Measurements from ENCODE around the gene HIKESHI. TPM values are rescaled to one million over a fixed set of nuclear protein-coding genes. Genes with fewer than 3 reads are reported as not detected.
A peak's percentile ranks its signal among the peaks of the same experiment; 100 is the strongest.
"Not testable (repeated sequence)": the region's sequence is repeated elsewhere in the genome, so short reads cannot be mapped to it uniquely, and the experiment has no call there.

Gene HIKESHI
- total RNA-seq, 1 experiment from 2014 or later = 85.1 TPM

- no peak for DNase-seq
Observed at GRCh38 chr11:86288776-86289507, 13.1 kb upstream of the HIKESHI start.

DNA sequence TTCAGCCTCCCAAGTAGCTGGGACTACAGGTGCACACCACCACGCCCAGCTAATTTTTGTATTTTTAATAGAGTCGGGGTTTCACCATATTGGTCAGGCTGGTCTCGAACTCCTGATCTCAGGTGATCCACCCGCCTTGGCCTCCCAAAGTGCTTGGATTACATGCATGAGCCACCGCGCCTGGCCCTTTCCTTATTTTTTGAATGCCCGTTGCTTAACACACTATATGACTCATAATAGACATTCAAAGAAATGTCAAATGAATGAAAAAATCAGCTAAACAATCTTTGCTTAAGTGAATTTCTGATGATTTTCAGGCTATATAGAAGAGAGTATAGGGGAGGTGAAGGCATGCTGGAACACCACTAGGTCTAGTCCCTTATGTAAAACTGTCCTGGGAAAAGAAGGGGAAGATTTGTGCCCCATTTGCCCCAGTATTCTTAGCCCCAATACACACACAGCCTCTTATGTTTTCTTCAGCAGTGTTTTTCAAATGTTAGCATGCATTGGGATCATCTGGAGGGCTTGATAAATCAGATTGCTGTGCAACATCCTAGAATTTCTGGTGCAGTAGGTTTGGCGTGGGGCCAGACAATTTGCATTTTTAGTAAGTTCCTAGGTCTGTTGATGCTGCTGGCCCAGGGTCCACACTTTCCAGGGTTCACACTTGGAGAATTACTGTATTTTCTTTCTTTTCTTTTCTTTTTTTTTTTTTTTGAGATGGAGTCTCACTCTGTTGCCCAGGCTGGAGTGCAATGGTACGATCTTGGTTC lies 12.3 kb upstream of the HIKESHI start:
- DNase-seq, H3K4me3 ChIP-seq, H3K36me3 ChIP-seq, H3K9me3 ChIP-seq, H3K27me3 ChIP-seq: not testable (repeated sequence)

More at GRCh38 chr11:86288776-86289507, 13.1 kb upstream of the HIKESHI start:
- H3K36me3 ChIP-seq = peaks cover 6% of the 10 kb centered on the region; the same call in 1 of the 2 replicates
- H3K9me3 ChIP-seq = no peaks in the 10 kb centered on the region
- H3K27me3 ChIP-seq = no peaks in the 10 kb centered on the region
- no peak overlapping the region for H3K4me3 ChIP-seq

DNA sequence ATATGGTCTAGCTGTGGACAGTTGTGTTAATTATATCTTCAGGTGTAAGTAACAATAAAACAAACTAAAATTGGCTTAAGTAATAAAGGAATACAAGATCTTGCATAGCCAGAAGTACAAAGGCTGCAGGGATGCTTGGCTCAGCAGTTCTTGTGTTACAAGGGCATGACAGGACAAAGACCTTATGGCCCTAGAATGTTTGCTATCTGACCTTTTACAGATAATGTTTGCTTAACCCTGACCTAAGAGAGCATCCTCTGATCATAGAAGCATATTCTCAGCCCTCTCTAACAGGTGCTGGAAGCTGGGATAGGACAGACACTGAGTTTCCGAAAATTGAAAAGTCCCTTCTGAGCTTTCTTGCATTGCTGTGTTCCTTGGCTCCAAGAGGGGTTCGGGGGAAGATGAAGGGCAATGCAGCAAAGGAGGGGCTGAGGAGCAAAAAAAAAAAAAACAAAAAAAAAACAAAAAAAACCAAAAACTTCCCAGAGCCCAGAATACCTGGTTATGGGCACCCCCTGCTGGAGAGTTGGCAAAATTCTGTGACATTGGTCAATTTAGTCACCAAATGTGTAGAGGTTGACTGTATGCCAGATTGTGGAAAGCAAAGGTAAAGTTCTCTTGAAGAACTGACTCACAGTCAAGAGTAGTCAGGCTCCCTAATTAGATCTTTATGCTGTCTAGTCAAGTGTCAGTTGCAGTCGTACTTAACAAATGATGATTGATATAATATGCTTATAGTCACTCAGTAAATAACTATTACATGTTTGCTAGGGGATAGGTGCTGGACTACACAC lies 10.4 kb upstream of the HIKESHI start:
- no peaks in the 10 kb centered on the region for H3K36me3 ChIP-seq
- H3K9me3 ChIP-seq = no peaks in the 10 kb centered on the region
- H3K4me3 ChIP-seq = no peak overlapping the region
- no peaks in the 10 kb centered on the region for H3K27me3 ChIP-seq
- peak; percentile 31 for DNase-seq

DNA sequence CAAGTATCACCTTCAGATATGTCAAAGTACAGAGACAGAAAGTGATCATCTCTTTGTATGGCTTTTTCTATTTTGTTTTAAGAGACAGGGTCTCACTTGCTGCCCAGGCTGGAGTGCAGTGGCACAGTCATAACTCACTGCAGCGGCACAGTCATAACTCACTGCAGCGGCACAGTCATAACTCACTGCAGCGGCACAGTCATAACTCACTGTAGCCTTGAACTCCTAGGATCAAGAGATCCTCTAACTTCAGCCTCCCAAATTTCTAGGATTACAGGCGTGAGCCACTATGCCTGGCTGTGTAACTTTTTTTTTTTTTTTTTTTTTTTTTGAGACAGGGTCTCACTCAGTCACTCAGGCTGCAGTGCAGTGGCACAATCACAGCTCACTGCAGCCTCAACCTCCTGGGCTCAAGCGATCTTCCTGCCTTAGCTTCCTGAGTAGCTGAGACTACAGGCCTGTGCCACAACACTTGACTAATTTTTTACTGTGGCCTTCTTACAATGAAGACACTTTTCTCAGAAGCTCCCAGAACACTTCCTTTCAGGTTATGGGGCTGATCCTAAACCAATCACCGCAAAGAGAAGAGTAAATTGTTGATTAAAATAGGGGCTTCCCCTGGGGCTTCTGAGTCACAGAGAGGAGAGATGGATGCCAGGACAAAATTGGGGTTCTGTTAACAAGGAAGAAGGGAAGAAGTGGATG lies 9.0 kb upstream of the HIKESHI start:
- H3K4me3 ChIP-seq = no peak overlapping the region
- no peaks in the 10 kb centered on the region for H3K36me3 ChIP-seq
- no peaks in the 10 kb centered on the region for H3K9me3 ChIP-seq
- DNase-seq = no peak
- no peaks in the 10 kb centered on the region for H3K27me3 ChIP-seq

GRCh38 chr11:86294026-86294425 lies 8.0 kb upstream of the HIKESHI start:
- no peaks in the 10 kb centered on the region for H3K36me3 ChIP-seq
- H3K27me3 ChIP-seq = no peaks in the 10 kb centered on the region
- DNase-seq = no peak
- no peak overlapping the region for H3K4me3 ChIP-seq
- H3K9me3 ChIP-seq = no peaks in the 10 kb centered on the region

DNA sequence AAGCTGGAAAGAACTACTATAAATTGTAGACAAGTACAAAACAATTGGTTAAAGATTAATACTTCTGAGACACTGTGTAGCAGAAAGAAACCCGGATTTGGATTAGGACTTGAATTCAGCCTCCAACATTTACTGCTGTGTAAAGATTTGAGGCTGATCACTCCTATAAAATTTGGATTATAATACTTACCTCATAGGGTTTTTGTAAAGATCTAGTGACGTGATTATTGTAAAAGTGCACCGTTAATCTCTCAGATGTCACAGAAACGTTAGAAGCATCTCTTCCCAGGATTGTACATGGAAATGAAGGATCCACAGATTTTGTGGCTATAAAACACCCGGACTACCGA lies 323 bp upstream of the HIKESHI start:
- H3K4me3 ChIP-seq = peak overlapping the region; percentile 72
- no peak for DNase-seq
- no peaks in the 10 kb centered on the region for H3K27me3 ChIP-seq
- H3K36me3 ChIP-seq = peaks cover 12% of the 10 kb centered on the region
- H3K9me3 ChIP-seq = no peaks in the 10 kb centered on the region

DNA sequence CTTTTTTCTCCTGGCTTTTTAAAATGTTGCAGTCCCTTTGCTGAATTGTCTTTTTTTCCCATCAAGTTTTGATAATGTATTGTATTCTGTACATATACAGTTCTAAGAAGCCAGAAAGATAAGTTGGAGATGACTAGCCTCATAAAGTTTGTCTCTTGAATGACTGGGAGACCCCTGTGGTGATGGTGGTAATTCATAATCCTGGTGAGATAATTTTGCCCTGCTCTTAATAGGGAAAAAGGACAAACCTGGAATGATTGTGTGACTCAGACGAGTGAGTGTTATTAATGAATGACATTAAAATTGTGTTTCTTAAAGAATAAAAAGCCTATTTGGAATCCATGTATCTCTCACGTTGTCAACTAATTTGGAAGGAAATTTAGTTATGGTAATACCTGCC lies 1.2 kb downstream of the HIKESHI start:
- H3K4me3 ChIP-seq = peak overlapping the region; percentile 72
- no peaks in the 10 kb centered on the region for H3K9me3 ChIP-seq
- H3K27me3 ChIP-seq = no peaks in the 10 kb centered on the region
- peak; percentile 4 for DNase-seq
- H3K36me3 ChIP-seq = peaks cover 12% of the 10 kb centered on the region

- H3K4me3 ChIP-seq, DNase-seq, H3K9me3 ChIP-seq, H3K27me3 ChIP-seq: not testable (repeated sequence)
- H3K36me3 ChIP-seq = peaks cover 24% of the 10 kb centered on the region
Observed at GRCh38 chr11:86308710-86309109, 6.7 kb downstream of the HIKESHI start.

GRCh38 chr11:86313793-86314192 lies 11.8 kb downstream of the HIKESHI start:
- no peak for DNase-seq
- no peaks in the 10 kb centered on the region for H3K9me3 ChIP-seq
- H3K4me3 ChIP-seq = no peak overlapping the region
- peaks cover 17% of the 10 kb centered on the region for H3K36me3 ChIP-seq
- no peaks in the 10 kb centered on the region for H3K27me3 ChIP-seq

- DNase-seq = no peak
- Histone ChIP-seq H3K27me3 (no peaks in the 10 kb centered on the region), H3K36me3 (peaks cover 16% of the 10 kb centered on the region), H3K9me3 (no peaks in the 10 kb centered on the region), H3K4me3 (no peak overlapping the region)
Observed at GRCh38 chr11:86314636-86315035, 12.6 kb downstream of the HIKESHI start.

GRCh38 chr11:86335131-86335767 lies 33.2 kb downstream of the HIKESHI start:
- Histone ChIP-seq H3K27me3 (no peaks in the 10 kb centered on the region), H3K4me3 (no peak overlapping the region), H3K9me3 (no peaks in the 10 kb centered on the region), H3K36me3 (peaks cover 11% of the 10 kb centered on the region; the same call in 1 of the 2 replicates)
- DNase-seq = no peak

- Histone ChIP-seq H3K27me3 (no peaks in the 10 kb centered on the region), H3K4me3 (no peak overlapping the region), H3K36me3 (peaks cover 11% of the 10 kb centered on the region; the same call in 1 of the 2 replicates), H3K9me3 (no peaks in the 10 kb centered on the region)
- no peak for DNase-seq
Observed at GRCh38 chr11:86337227-86337626, 35.2 kb downstream of the HIKESHI start.

- DNase-seq = no peak
- Histone ChIP-seq H3K9me3 (no peaks in the 10 kb centered on the region), H3K36me3 (peaks cover 11% of the 10 kb centered on the region), H3K27me3 (no peaks in the 10 kb centered on the region), H3K4me3 (no peak overlapping the region)
Observed at GRCh38 chr11:86341382-86341781, 39.3 kb downstream of the HIKESHI start.

GRCh38 chr11:86346513-86346912 lies 44.5 kb downstream of the HIKESHI start:
- Histone ChIP-seq H3K9me3 (no peaks in the 10 kb centered on the region), H3K36me3 (no peaks in the 10 kb centered on the region; the same call in none of the 2 replicates), H3K4me3 (no peak overlapping the region), H3K27me3 (no peaks in the 10 kb centered on the region)
- DNase-seq = no peak

- no peak for DNase-seq
Observed at GRCh38 chr11:86355256-86355655, 53.2 kb downstream of the HIKESHI start.

GRCh38 chr11:86357412-86357811 lies 55.4 kb downstream of the HIKESHI start:
- H3K9me3 ChIP-seq, H3K36me3 ChIP-seq, DNase-seq, H3K4me3 ChIP-seq, H3K27me3 ChIP-seq: not testable (repeated sequence)

More at GRCh38 chr11:86355256-86355655, 53.2 kb downstream of the HIKESHI start:
- Histone ChIP-seq H3K36me3 (no peaks in the 10 kb centered on the region), H3K4me3 (no peak overlapping the region), H3K27me3 (no peaks in the 10 kb centered on the region), H3K9me3 (no peaks in the 10 kb centered on the region)

Measured in MG63 (cell line).